Mucosa of descending colon (tissue), 3 donors: ENCODE data around the gene PEX6. TPM values are rescaled to one million over a fixed set of nuclear protein-coding genes. Genes with fewer than 3 reads are reported as not detected.

Source experiments
- ATAC-seq: fragments of 200-7000 bp; cut with Tn5 transposase; one replicate; pipeline ENCODE4 v1.9.1; 2020; ENCODE audit warnings: mild to moderate bottlenecking, moderate library complexity
- DNase-seq, 3 donors: peaks; one replicate each; pipeline ENCODE4 v3.0.0-alpha.2; 2020
- H3K36me3 ChIP-seq: fragments of 200-600 bp; one replicate; pipeline ENCODE4 v1.8.0; 2021; ENCODE audit warnings: low read depth, mild to moderate bottlenecking
- H3K4me1 ChIP-seq: fragments of 200-600 bp; one replicate; pipeline ENCODE4 v1.8.0; 2021; ENCODE audit warnings: low read depth, mild to moderate bottlenecking
- H3K4me3 ChIP-seq: fragments of 200-600 bp; one replicate; pipeline ENCODE4 v1.8.0; 2021; ENCODE audit warnings: mild to moderate bottlenecking
- H3K9me3 ChIP-seq: fragments of 200-600 bp; one replicate; pipeline ENCODE4 v1.8.0; 2021; ENCODE audit warnings: mild to moderate bottlenecking
- CTCF ChIP-seq: fragments of 200-600 bp; IDR thresholded peaks from one replicate; pipeline ENCODE4 v1.8.0; 2022; ENCODE audit warnings: antibody characterized with exemption, mild to moderate bottlenecking
- intact Hi-C, 2 donors: fragments of 100-400 bp; cut with DNase I in 1 of 2; cut with micrococcal nuclease in 1 of 2; formaldehyde crosslinking; loops; one replicate each; pipeline versions ENCODE4 v1.11.0 to v1.11.1; 2022; cut with DNase I, micrococcal nuclease
- total RNA-seq, 3 donors: library from RNA; stranded (reverse); fragmentation: NEBNext Ultra II Directional in 2 of 3; extraction: Animal tissue kit (Norgen Biotek cat#: 25700) in 2 of 3; gene quantifications; one replicate each; pipeline versions ENCODE4 v1.2.1 to v1.2.4, GENCODE V29; 2021 to 2023
- donor health status: DM: no; HTN: no; CAD: no; lungs with moderate emphysema.
- donor health status: DM: no; HTN: no; CAD: no.
- donor health status: DM: no; HTN: yes; CAD: no.

PEX6 gene
- total RNA-seq, 3 donors from 2014 or later, result 14.3 to 38.6 (median 20.6) TPM

GRCh38 chr6:42969431-42969830 lies 9.6 kb downstream of the PEX6 start:
- no peaks in the 10 kb centered on the region for H3K9me3 ChIP-seq
- no peak for ATAC-seq
- no peak for TF ChIP-seq CTCF

DNA sequence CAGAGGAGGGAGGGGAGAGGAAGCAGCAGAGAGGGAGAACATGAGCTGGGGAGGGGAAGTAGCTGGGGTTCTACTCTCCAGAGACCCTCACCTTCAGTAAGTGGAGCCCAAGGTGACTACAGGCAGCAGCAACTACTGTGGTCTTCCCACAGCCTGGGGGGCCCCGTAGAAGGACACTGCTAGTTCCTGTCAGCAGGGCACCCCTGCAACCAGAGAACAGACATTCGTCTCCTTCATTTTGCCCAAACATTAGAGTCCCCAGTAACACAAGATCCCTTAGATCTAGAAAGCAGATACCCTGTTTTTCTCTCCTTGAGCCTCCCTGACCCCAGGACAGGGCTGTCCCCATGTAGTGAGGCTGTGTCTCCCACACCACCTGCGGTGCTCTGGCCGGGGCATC lies 10.2 kb downstream of the PEX6 start:
- Histone ChIP-seq H3K4me3 (no peak overlapping the region), H3K9me3 (no peaks in the 10 kb centered on the region), H3K4me1 (no peaks in the 10 kb centered on the region), H3K36me3 (no peaks in the 10 kb centered on the region)
- no peak for DNase-seq
- no peak for TF ChIP-seq CTCF
- ATAC-seq, result no peak
- intact Hi-C loops, result no loop called here

More at GRCh38 chr6:42969431-42969830, 9.6 kb downstream of the PEX6 start:
- Histone ChIP-seq H3K4me3 (no peak overlapping the region), H3K4me1 (no peaks in the 10 kb centered on the region), H3K36me3 (no peaks in the 10 kb centered on the region)
- no peak for DNase-seq
- intact Hi-C loops, result no loop called here

- no peak for TF ChIP-seq CTCF
- intact Hi-C loops, result no loop called here
- no peak for DNase-seq
- Histone ChIP-seq H3K9me3 (no peaks in the 10 kb centered on the region), H3K4me3 (no peak overlapping the region), H3K36me3 (no peaks in the 10 kb centered on the region), H3K4me1 (no peaks in the 10 kb centered on the region)
- no peak for ATAC-seq
These were observed 10.8 kb downstream of the PEX6 start for GRCh38 chr6:42968126-42968701.

GRCh38 chr6:42967228-42967627 lies 11.8 kb downstream of the PEX6 start:
- Histone ChIP-seq H3K9me3 (no peaks in the 10 kb centered on the region), H3K36me3 (no peaks in the 10 kb centered on the region), H3K4me1 (no peaks in the 10 kb centered on the region), H3K4me3 (no peak overlapping the region)
- intact Hi-C loops, result no loop called here
- no peak for DNase-seq
- no peak for ATAC-seq
- no peak for TF ChIP-seq CTCF

DNA sequence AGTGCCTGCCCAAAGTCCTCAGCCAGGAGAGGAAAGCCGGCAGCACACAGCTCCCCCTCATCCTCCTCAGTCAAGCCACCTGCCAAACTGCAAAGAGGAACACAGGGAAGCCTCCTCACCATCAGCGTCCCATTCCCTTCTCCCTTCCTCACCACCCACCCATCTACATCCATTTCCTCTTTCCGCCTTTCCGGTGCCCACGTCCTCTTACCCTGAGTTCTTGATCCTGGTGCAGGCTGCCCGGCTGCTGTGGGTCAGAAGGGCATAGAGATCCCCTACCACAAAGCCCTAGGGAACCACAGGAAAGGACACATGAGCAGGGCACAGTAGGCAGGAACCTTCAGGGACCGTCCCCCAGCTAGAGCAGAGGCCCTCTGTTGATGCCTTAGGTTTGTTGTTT lies 12.4 kb downstream of the PEX6 start:
- ATAC-seq, result no peak
- no peaks in the 10 kb centered on the region for H3K4me1 ChIP-seq
- no peak overlapping the region for H3K4me3 ChIP-seq
- no peak for DNase-seq
- H3K9me3 ChIP-seq, result no peaks in the 10 kb centered on the region
- TF ChIP-seq CTCF, result no peak
- intact Hi-C loops, result no loop called here
- H3K36me3 ChIP-seq, result no peaks in the 10 kb centered on the region
